ENCODE results near the gene EIF2A.
A peak's percentile ranks its signal among the peaks of the same experiment; 100 is the strongest.

EIF2A gene

GRCh38 chr3:150567328-150567727, 20.7 kb downstream of the EIF2A start:
- Histone ChIP-seq H3K27me3 (ENCODE audit: control insufficient read depth in 2 of 2, insufficient read depth in 2 of 2, low read length in 2 of 2) (no peaks in the 10 kb centered on the region), H3K9me3 (ENCODE audit: control insufficient read depth in 2 of 2, low read length in 2 of 2) (no peaks in the 10 kb centered on the region), H3K9ac (ENCODE audit: low read depth in 1 of 2, low read length in 2 of 2) (no peak overlapping the region), H3K4me3 (ENCODE audit: low read length in 2 of 2) (no peak overlapping the region), H3K4me1 (ENCODE audit: control insufficient read depth in 2 of 2, insufficient read depth in 2 of 2, low read length in 2 of 2) (no peaks in the 10 kb centered on the region), H3K36me3 (ENCODE audit: control insufficient read depth in 2 of 2, insufficient read depth in 2 of 2, low read length in 2 of 2) (peaks cover 44 to 48% of the 10 kb centered on the region in 2 donors), H3K27ac (ENCODE audit: low read depth in 2 of 2, low read length in 2 of 2) (no peak overlapping the region)

- no peak overlapping the region for H3K27ac ChIP-seq (ENCODE audit: low read depth in 2 of 2, low read length in 2 of 2)
- no peaks in the 10 kb centered on the region for H3K27me3 ChIP-seq (ENCODE audit: control insufficient read depth in 2 of 2, insufficient read depth in 2 of 2, low read length in 2 of 2)
- no peak overlapping the region for H3K4me3 ChIP-seq (ENCODE audit: low read length in 2 of 2)
- no peaks in the 10 kb centered on the region for H3K9me3 ChIP-seq (ENCODE audit: control insufficient read depth in 2 of 2, low read length in 2 of 2)
- H3K36me3 ChIP-seq (ENCODE audit: control insufficient read depth in 2 of 2, insufficient read depth in 2 of 2, low read length in 2 of 2): peaks cover 23 to 27% of the 10 kb centered on the region in 2 donors
- no peaks in the 10 kb centered on the region for H3K4me1 ChIP-seq (ENCODE audit: control insufficient read depth in 2 of 2, insufficient read depth in 2 of 2, low read length in 2 of 2)
- no peak overlapping the region for H3K9ac ChIP-seq (ENCODE audit: low read depth in 1 of 2, low read length in 2 of 2)
Measured at GRCh38 chr3:150577855-150578254, 31.3 kb downstream of the EIF2A start.

GRCh38 chr3:150581174-150581573, 34.6 kb downstream of the EIF2A start:
- Histone ChIP-seq H3K27me3 (ENCODE audit: control insufficient read depth in 2 of 2, insufficient read depth in 2 of 2, low read length in 2 of 2) (no peaks in the 10 kb centered on the region), H3K27ac (ENCODE audit: low read depth in 2 of 2, low read length in 2 of 2) (no peak overlapping the region), H3K36me3 (ENCODE audit: control insufficient read depth in 2 of 2, insufficient read depth in 2 of 2, low read length in 2 of 2) (peaks cover 43 to 46% of the 10 kb centered on the region in 2 donors), H3K4me1 (ENCODE audit: control insufficient read depth in 2 of 2, insufficient read depth in 2 of 2, low read length in 2 of 2) (no peaks in the 10 kb centered on the region), H3K4me3 (ENCODE audit: low read length in 2 of 2) (no peak overlapping the region), H3K9me3 (ENCODE audit: control insufficient read depth in 2 of 2, low read length in 2 of 2) (no peaks in the 10 kb centered on the region), H3K9ac (ENCODE audit: low read depth in 1 of 2, low read length in 2 of 2) (no peak overlapping the region)

GRCh38 chr3:150582620-150583019, 36.0 kb downstream of the EIF2A start:
- H3K4me3 ChIP-seq (ENCODE audit: low read length in 2 of 2): no peak overlapping the region
- no peaks in the 10 kb centered on the region for H3K27me3 ChIP-seq (ENCODE audit: control insufficient read depth in 2 of 2, insufficient read depth in 2 of 2, low read length in 2 of 2)
- H3K4me1 ChIP-seq (ENCODE audit: control insufficient read depth in 2 of 2, insufficient read depth in 2 of 2, low read length in 2 of 2): no peaks in the 10 kb centered on the region
- H3K9ac ChIP-seq (ENCODE audit: low read depth in 1 of 2, low read length in 2 of 2): peak overlapping the region in 1 of 2 donors; percentile 3
- H3K27ac ChIP-seq (ENCODE audit: low read depth in 2 of 2, low read length in 2 of 2): no peak overlapping the region
- H3K36me3 ChIP-seq (ENCODE audit: control insufficient read depth in 2 of 2, insufficient read depth in 2 of 2, low read length in 2 of 2): peaks cover 34 to 39% of the 10 kb centered on the region in 2 donors
- no peaks in the 10 kb centered on the region for H3K9me3 ChIP-seq (ENCODE audit: control insufficient read depth in 2 of 2, low read length in 2 of 2)

GRCh38 chr3:150583028-150583427, 36.4 kb downstream of the EIF2A start:
- Histone ChIP-seq H3K9me3 (ENCODE audit: control insufficient read depth in 2 of 2, low read length in 2 of 2) (no peaks in the 10 kb centered on the region), H3K27ac (ENCODE audit: low read depth in 2 of 2, low read length in 2 of 2) (no peak overlapping the region), H3K27me3 (ENCODE audit: control insufficient read depth in 2 of 2, insufficient read depth in 2 of 2, low read length in 2 of 2) (no peaks in the 10 kb centered on the region), H3K4me3 (ENCODE audit: low read length in 2 of 2) (no peak overlapping the region), H3K9ac (ENCODE audit: low read depth in 1 of 2, low read length in 2 of 2) (no peak overlapping the region), H3K36me3 (ENCODE audit: control insufficient read depth in 2 of 2, insufficient read depth in 2 of 2, low read length in 2 of 2) (peaks cover 34 to 39% of the 10 kb centered on the region in 2 donors), H3K4me1 (ENCODE audit: control insufficient read depth in 2 of 2, insufficient read depth in 2 of 2, low read length in 2 of 2) (no peaks in the 10 kb centered on the region)

- Histone ChIP-seq H3K9ac (ENCODE audit: low read depth in 1 of 2, low read length in 2 of 2) (no peak overlapping the region), H3K27ac (ENCODE audit: low read depth in 2 of 2, low read length in 2 of 2) (no peak overlapping the region), H3K4me1 (ENCODE audit: control insufficient read depth in 2 of 2, insufficient read depth in 2 of 2, low read length in 2 of 2) (no peaks in the 10 kb centered on the region), H3K36me3 (ENCODE audit: control insufficient read depth in 2 of 2, insufficient read depth in 2 of 2, low read length in 2 of 2) (peaks cover 20 to 25% of the 10 kb centered on the region in 2 donors), H3K9me3 (ENCODE audit: control insufficient read depth in 2 of 2, low read length in 2 of 2) (no peaks in the 10 kb centered on the region), H3K27me3 (ENCODE audit: control insufficient read depth in 2 of 2, insufficient read depth in 2 of 2, low read length in 2 of 2) (no peaks in the 10 kb centered on the region), H3K4me3 (ENCODE audit: low read length in 2 of 2) (no peak overlapping the region)
Measured at GRCh38 chr3:150588027-150588830, 41.6 kb downstream of the EIF2A start.

DNA sequence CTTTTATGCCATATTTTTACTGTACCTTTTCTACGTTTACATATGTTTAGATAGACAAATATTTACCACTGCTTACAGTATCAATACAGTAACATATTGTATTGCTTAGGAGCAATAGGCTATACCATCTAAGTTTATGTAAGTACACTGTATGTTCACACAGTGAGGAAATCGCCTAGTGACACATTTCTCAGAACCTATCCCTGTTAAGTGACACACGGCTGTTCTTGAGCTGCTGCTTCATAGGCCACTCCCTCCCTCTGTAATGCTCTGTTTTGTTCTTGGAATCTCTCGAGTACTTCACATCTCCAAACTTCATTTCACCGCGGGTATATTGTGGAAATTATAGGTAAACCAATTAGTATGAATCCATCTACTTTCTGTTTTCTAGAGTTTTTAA, 43.2 kb downstream of the EIF2A start:
- H3K4me1 ChIP-seq (ENCODE audit: control insufficient read depth in 2 of 2, insufficient read depth in 2 of 2, low read length in 2 of 2): no peaks in the 10 kb centered on the region
- H3K9me3 ChIP-seq (ENCODE audit: control insufficient read depth in 2 of 2, low read length in 2 of 2): no peaks in the 10 kb centered on the region
- no peak overlapping the region for H3K9ac ChIP-seq (ENCODE audit: low read depth in 1 of 2, low read length in 2 of 2)
- peaks cover 10% of the 10 kb centered on the region in 2 donors for H3K36me3 ChIP-seq (ENCODE audit: control insufficient read depth in 2 of 2, insufficient read depth in 2 of 2, low read length in 2 of 2)
- no peak overlapping the region for H3K4me3 ChIP-seq (ENCODE audit: low read length in 2 of 2)
- no peaks in the 10 kb centered on the region for H3K27me3 ChIP-seq (ENCODE audit: control insufficient read depth in 2 of 2, insufficient read depth in 2 of 2, low read length in 2 of 2)
- H3K27ac ChIP-seq (ENCODE audit: low read depth in 2 of 2, low read length in 2 of 2): no peak overlapping the region

GRCh38 chr3:150594150-150594549, 47.6 kb downstream of the EIF2A start:
- H3K36me3 ChIP-seq (ENCODE audit: control insufficient read depth in 2 of 2, insufficient read depth in 2 of 2, low read length in 2 of 2): no peaks in the 10 kb centered on the region

GRCh38 chr3:150597646-150598045, 51.1 kb downstream of the EIF2A start:
- H3K27ac ChIP-seq (ENCODE audit: low read depth in 2 of 2, low read length in 2 of 2): no peak overlapping the region
- no peaks in the 10 kb centered on the region for H3K36me3 ChIP-seq (ENCODE audit: control insufficient read depth in 2 of 2, insufficient read depth in 2 of 2, low read length in 2 of 2)
- H3K9me3 ChIP-seq (ENCODE audit: control insufficient read depth in 2 of 2, low read length in 2 of 2): no peaks in the 10 kb centered on the region
- no peaks in the 10 kb centered on the region for H3K27me3 ChIP-seq (ENCODE audit: control insufficient read depth in 2 of 2, insufficient read depth in 2 of 2, low read length in 2 of 2)
- H3K4me3 ChIP-seq (ENCODE audit: low read length in 2 of 2): no peak overlapping the region
- H3K4me1 ChIP-seq (ENCODE audit: control insufficient read depth in 2 of 2, insufficient read depth in 2 of 2, low read length in 2 of 2): peaks cover 0 to 4% of the 10 kb centered on the region in 2 donors
- H3K9ac ChIP-seq (ENCODE audit: low read depth in 1 of 2, low read length in 2 of 2): no peak overlapping the region

More at GRCh38 chr3:150594150-150594549, 47.6 kb downstream of the EIF2A start:
- no peaks in the 10 kb centered on the region for H3K27me3 ChIP-seq (ENCODE audit: control insufficient read depth in 2 of 2, insufficient read depth in 2 of 2, low read length in 2 of 2)
- no peaks in the 10 kb centered on the region for H3K9me3 ChIP-seq (ENCODE audit: control insufficient read depth in 2 of 2, low read length in 2 of 2)
- no peak overlapping the region for H3K27ac ChIP-seq (ENCODE audit: low read depth in 2 of 2, low read length in 2 of 2)
- no peaks in the 10 kb centered on the region for H3K4me1 ChIP-seq (ENCODE audit: control insufficient read depth in 2 of 2, insufficient read depth in 2 of 2, low read length in 2 of 2)
- H3K9ac ChIP-seq (ENCODE audit: low read depth in 1 of 2, low read length in 2 of 2): no peak overlapping the region
- no peak overlapping the region for H3K4me3 ChIP-seq (ENCODE audit: low read length in 2 of 2)

DNA sequence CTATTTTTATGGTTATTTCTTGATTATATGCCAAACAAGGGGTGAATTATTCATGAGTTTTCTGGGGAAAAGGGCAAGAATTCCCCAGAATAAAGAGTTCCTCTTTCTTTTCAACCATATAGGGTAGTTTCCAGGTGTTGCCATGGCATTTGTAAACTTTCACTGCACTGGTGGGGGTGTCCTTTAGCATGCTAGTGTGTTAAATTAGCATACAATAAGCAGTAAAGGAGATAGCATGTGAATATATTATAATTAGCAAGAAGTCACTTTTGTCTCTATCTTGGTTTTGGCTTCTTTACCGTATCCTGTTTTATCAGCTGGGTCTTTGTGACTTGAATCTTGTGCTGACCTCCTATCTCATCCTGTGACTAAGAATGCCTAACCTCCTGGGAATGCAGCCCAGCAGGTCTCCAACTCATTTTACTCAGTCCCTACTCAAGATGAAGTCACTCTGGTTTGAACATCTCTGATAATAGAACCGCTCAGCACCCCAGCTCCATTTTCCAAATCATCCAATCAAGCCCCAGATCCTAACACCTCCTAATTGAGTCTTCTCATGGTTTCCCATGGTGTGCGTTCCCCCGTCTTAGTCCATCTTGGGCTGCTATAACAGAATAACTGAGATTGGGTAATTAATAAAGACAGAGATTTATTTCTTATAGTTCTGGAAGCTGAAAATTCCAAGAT, 53.2 kb downstream of the EIF2A start:
- H3K9ac ChIP-seq (ENCODE audit: low read depth in 1 of 2, low read length in 2 of 2): no peak overlapping the region
- no peaks in the 10 kb centered on the region for H3K27me3 ChIP-seq (ENCODE audit: control insufficient read depth in 2 of 2, insufficient read depth in 2 of 2, low read length in 2 of 2)
- H3K27ac ChIP-seq (ENCODE audit: low read depth in 2 of 2, low read length in 2 of 2): no peak overlapping the region
- peaks cover 5% of the 10 kb centered on the region in 2 donors for H3K4me1 ChIP-seq (ENCODE audit: control insufficient read depth in 2 of 2, insufficient read depth in 2 of 2, low read length in 2 of 2)
- H3K4me3 ChIP-seq (ENCODE audit: low read length in 2 of 2): no peak overlapping the region
- H3K9me3 ChIP-seq (ENCODE audit: control insufficient read depth in 2 of 2, low read length in 2 of 2): no peaks in the 10 kb centered on the region
- no peaks in the 10 kb centered on the region for H3K36me3 ChIP-seq (ENCODE audit: control insufficient read depth in 2 of 2, insufficient read depth in 2 of 2, low read length in 2 of 2)
